Mammary epithelial cell (primary cell): ENCODE data around the gene STXBP5.

Source experiments
- CTCF ChIP-seq, 2 donors: IDR thresholded peaks in 1 of 2; conservative IDR thresholded peaks in 1 of 2; 2 replicates each; pipeline ENCODE4 v1.5.1; 2011 to 2012; ENCODE audit warnings: inconsistent platforms in 2 of 2, low read length in 2 of 2, mild to moderate bottlenecking in 2 of 2, control low read depth in 1 of 2, low read depth in 1 of 2; ENCODE audit not compliant: insufficient read depth in 1 of 2; ENCODE audit errors: extremely low read depth in 1 of 2
- EZH2 ChIP-seq: IDR thresholded peaks from 2 replicates; pipeline ENCODE4 v1.6.1; 2012; ENCODE audit warnings: low read length, inconsistent platforms, borderline replicate concordance

GRCh38 chr6:147299035-147299434, 94.8 kb downstream of the STXBP5 start:
- TF ChIP-seq CTCF (conservative IDR thresholded peaks at IDR 0.05 in 1 of 2, IDR thresholded peaks at IDR 0.05 in 1 of 2; ENCODE audit: extremely low read depth in 1 of 2, insufficient read depth in 1 of 2, low read depth in 1 of 2, low read length in 2 of 2): no peak
- no peak for TF ChIP-seq EZH2
